Measurements from ENCODE around the gene MAP2K5.

- TF ChIP-seq CTCF (IDR thresholded peaks at IDR 0.05; ENCODE audit: low read depth, low read length, missing input control) (no peak), EGR1 (IDR thresholded peaks at IDR 0.05; ENCODE audit: low read depth in 2 of 2) (no peak), HNF4G (IDR thresholded peaks at IDR 0.05) (no peak), ATF3 (IDR thresholded peaks at IDR 0.05) (no peak), REST (IDR thresholded peaks at IDR 0.05) (no peak), YY1 (IDR thresholded peaks at IDR 0.05) (no peak), SP1 (IDR thresholded peaks at IDR 0.05) (no peak)
Measured at GRCh38 chr15:67785431-67785830, 242.9 kb downstream of the MAP2K5 start.

Measured in liver (tissue), 3 donors.